Mucosa of descending colon (tissue), 3 donors: ENCODE measurements around the gene RNASE8. TPM values are rescaled to one million over a fixed set of nuclear protein-coding genes. Genes with fewer than 3 reads are reported as not detected.

Experiments
- ATAC-seq: fragments of 200-7000 bp; cut with Tn5 transposase; one replicate; pipeline ENCODE4 v1.9.1; 2020; ENCODE audit warnings: mild to moderate bottlenecking, moderate library complexity
- DNase-seq, 3 donors: peaks; one replicate each; pipeline ENCODE4 v3.0.0-alpha.2; 2020
- H3K36me3 ChIP-seq: fragments of 200-600 bp; one replicate; pipeline ENCODE4 v1.8.0; 2021; ENCODE audit warnings: low read depth, mild to moderate bottlenecking
- H3K4me1 ChIP-seq: fragments of 200-600 bp; one replicate; pipeline ENCODE4 v1.8.0; 2021; ENCODE audit warnings: low read depth, mild to moderate bottlenecking
- H3K4me3 ChIP-seq: fragments of 200-600 bp; one replicate; pipeline ENCODE4 v1.8.0; 2021; ENCODE audit warnings: mild to moderate bottlenecking
- H3K9me3 ChIP-seq: fragments of 200-600 bp; one replicate; pipeline ENCODE4 v1.8.0; 2021; ENCODE audit warnings: mild to moderate bottlenecking
- CTCF ChIP-seq: fragments of 200-600 bp; IDR thresholded peaks from one replicate; pipeline ENCODE4 v1.8.0; 2022; ENCODE audit warnings: antibody characterized with exemption, mild to moderate bottlenecking
- intact Hi-C, 2 donors: fragments of 100-400 bp; cut with DNase I in 1 of 2; cut with micrococcal nuclease in 1 of 2; formaldehyde crosslinking; loops; one replicate each; pipeline versions ENCODE4 v1.11.0 to v1.11.1; 2022; cut with DNase I, micrococcal nuclease
- total RNA-seq, 3 donors: library from RNA; stranded (reverse); fragmentation: NEBNext Ultra II Directional in 2 of 3; extraction: Animal tissue kit (Norgen Biotek cat#: 25700) in 2 of 3; gene quantifications; one replicate each; pipeline versions ENCODE4 v1.2.1 to v1.2.4, GENCODE V29; 2021 to 2023
- donor health status: DM: no; HTN: no; CAD: no; lungs with moderate emphysema.
- donor health status: DM: no; HTN: no; CAD: no.
- donor health status: DM: no; HTN: yes; CAD: no.

The RNASE8 gene
- total RNA-seq, 3 donors from 2014 or later: not detected

DNA sequence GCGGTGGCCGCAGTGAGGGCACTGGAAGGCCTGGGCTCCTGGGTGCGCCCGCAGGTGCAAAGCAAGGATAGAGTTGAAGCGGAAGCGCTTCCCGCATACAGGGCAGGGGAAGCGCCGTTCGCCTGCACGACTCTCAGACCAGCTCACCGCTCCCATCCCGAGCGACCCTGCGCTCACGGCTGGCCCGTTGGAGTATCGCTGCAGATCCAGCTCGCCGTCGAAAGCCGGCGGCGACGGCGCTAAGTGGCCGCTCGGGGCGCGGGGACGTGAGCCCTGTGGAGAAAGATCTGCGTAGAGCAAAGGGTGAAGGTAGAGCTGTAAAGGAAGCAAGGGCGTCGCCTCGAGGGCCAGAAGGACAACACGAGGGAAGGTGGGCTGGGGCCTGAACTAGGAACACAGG, 35.4 kb downstream of the RNASE8 start:
- no peak for TF ChIP-seq CTCF
- Histone ChIP-seq H3K4me3 (no peak overlapping the region), H3K36me3 (no peaks in the 10 kb centered on the region), H3K9me3 (no peaks in the 10 kb centered on the region), H3K4me1 (peaks cover 26% of the 10 kb centered on the region)
- intact Hi-C loops: loop anchor here in 1 of 2 donors (10.0 kb wide), 1 partner anchor 78 kb away; no protein-coding TSS in a partner anchor
- DNase-seq (no peak), ATAC-seq (no peak)

GRCh38 chr14:21093769-21094681, 36.4 kb downstream of the RNASE8 start:
- Histone ChIP-seq H3K4me1 (peaks cover 21% of the 10 kb centered on the region), H3K9me3 (no peaks in the 10 kb centered on the region), H3K4me3 (no peak overlapping the region), H3K36me3 (no peaks in the 10 kb centered on the region)
- ATAC-seq: no peak
- DNase-seq: no peak
- no peak for TF ChIP-seq CTCF
- intact Hi-C loops: loop anchor here in 1 of 2 donors (10.0 kb wide), 1 partner anchor 79 kb away; no protein-coding TSS in a partner anchor

- Histone ChIP-seq H3K4me1 (peaks cover 17% of the 10 kb centered on the region), H3K36me3 (no peaks in the 10 kb centered on the region), H3K4me3 (no peak overlapping the region), H3K9me3 (no peaks in the 10 kb centered on the region)
- DNase-seq (no peak), ATAC-seq (no peak)
- TF ChIP-seq CTCF: no peak
- intact Hi-C loops: loop anchor here in 1 of 2 donors (10.0 kb wide), 1 partner anchor 81 kb away; no protein-coding TSS in a partner anchor
Observed at GRCh38 chr14:21095430-21096205, 38.0 kb downstream of the RNASE8 start.

DNA sequence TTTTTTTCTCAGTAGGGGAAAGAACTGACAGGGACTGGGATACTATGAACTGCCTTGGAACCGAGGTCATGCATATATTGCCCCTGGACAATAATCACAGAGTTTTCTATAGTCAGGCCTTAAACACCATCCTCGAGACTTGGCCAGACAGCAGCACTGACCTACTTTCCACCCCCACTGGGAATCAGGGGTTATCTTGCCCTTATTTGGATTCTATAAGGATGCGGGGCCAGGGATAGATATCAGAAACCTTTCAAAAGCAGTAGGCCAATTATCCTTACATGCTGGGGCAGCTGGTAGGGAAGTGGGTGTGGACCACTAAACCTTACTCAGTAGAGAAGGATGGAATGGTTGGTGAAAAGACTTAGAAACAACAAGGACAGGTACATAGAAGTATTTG, 38.8 kb downstream of the RNASE8 start:
- no peaks in the 10 kb centered on the region for H3K36me3 ChIP-seq
- DNase-seq: no peak
- no peak for TF ChIP-seq CTCF
- ATAC-seq: no peak
- intact Hi-C loops: loop anchor here in 1 of 2 donors (10.0 kb wide), 1 partner anchor 82 kb away; no protein-coding TSS in a partner anchor
- H3K9me3 ChIP-seq: no peaks in the 10 kb centered on the region
- H3K4me1 ChIP-seq: peaks cover 18% of the 10 kb centered on the region
- H3K4me3 ChIP-seq: no peak overlapping the region

DNA sequence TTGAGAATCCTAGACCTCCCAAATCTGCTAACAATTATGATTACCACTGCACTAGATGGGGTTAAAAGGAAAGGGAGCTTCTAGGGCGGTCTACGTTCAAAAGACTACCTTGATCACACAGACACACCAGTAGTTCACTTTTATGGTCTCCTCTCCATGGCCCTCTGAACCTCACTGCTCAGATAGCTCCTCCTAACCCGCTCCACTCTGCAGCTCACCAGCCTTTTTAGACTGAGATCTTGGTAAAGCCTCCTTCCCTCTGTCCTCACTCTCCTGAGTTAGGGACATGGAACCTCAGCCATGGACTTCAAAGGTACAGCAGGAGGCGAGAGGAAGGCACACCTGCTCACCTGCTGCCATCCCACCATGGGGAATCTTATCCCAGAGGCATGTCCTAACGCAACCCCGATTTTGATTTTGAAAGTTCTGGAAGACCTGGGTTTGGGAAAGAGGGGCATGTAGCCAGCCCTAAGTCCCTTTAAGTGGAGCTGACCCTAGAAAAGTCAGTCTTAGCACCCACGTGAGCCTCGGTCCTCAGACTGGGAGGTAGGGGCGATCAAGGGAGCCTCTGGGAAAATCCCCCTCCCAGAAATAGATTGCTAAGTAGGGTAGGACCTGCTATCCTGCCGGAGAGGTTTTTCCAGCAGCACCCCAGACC, 39.5 kb downstream of the RNASE8 start:
- ATAC-seq: peak; percentile 10
- Histone ChIP-seq H3K36me3 (no peaks in the 10 kb centered on the region), H3K4me3 (no peak overlapping the region), H3K4me1 (peaks cover 25% of the 10 kb centered on the region), H3K9me3 (no peaks in the 10 kb centered on the region)
- TF ChIP-seq CTCF: no peak
- intact Hi-C loops: loop anchor here in 1 of 2 donors (10.0 kb wide), 1 partner anchor 82 kb away; no protein-coding TSS in a partner anchor
- no peak for DNase-seq
